HG03565 (cell line): ENCODE measurements around the gene RPSA.
"Not testable (repeated sequence)": the region's sequence is repeated elsewhere in the genome, so short reads cannot be mapped to it uniquely, and the experiment has no call there.

Source experiments
- ATAC-seq: cut with Tn5 transposase; IDR thresholded peaks from one replicate; pipeline ENCODE4 v1.9.1; 2021; ENCODE audit warnings: mild to moderate bottlenecking, moderate library complexity; ENCODE audit not compliant: unreplicated experiment

The RPSA gene

GRCh38 chr3:39388153-39388552 is 18.4 kb upstream of the RPSA start:
- ATAC-seq: no peak

GRCh38 chr3:39388741-39389248 is 17.7 kb upstream of the RPSA start:
- ATAC-seq: peak; percentile 76

GRCh38 chr3:39390181-39390580 is 16.3 kb upstream of the RPSA start:
- ATAC-seq: no peak

GRCh38 chr3:39396690-39397089 is 9.8 kb upstream of the RPSA start:
- no peak for ATAC-seq

GRCh38 chr3:39398700-39399099 is 7.8 kb upstream of the RPSA start:
- ATAC-seq: no peak

GRCh38 chr3:39401983-39402382 is 4.5 kb upstream of the RPSA start:
- ATAC-seq: no peak

- no peak for ATAC-seq
These were observed 1.4 kb upstream of the RPSA start for GRCh38 chr3:39404943-39405686.

GRCh38 chr3:39405687-39406367 is 693 bp upstream of the RPSA start:
- no peak for ATAC-seq

GRCh38 chr3:39407259-39407629 is 724 bp downstream of the RPSA start:
- no peak for ATAC-seq

GRCh38 chr3:39407773-39408492 is 1.4 kb downstream of the RPSA start:
- no peak for ATAC-seq

GRCh38 chr3:39408493-39409372 is 2.2 kb downstream of the RPSA start:
- no peak for ATAC-seq

GRCh38 chr3:39409514-39410136 is 3.1 kb downstream of the RPSA start:
- ATAC-seq: no peak

GRCh38 chr3:39410893-39411292 is 4.4 kb downstream of the RPSA start:
- no peak for ATAC-seq

GRCh38 chr3:39412668-39413260 is 6.2 kb downstream of the RPSA start:
- ATAC-seq: no peak

GRCh38 chr3:39413691-39414420 is 7.3 kb downstream of the RPSA start:
- no peak for ATAC-seq

GRCh38 chr3:39414421-39414907 is 7.9 kb downstream of the RPSA start:
- no peak for ATAC-seq

GRCh38 chr3:39415302-39415701 is 8.8 kb downstream of the RPSA start:
- not testable (repeated sequence) for ATAC-seq

GRCh38 chr3:39415983-39416382 is 9.5 kb downstream of the RPSA start:
- no peak for ATAC-seq

- not testable (repeated sequence) for ATAC-seq
These were observed 10.5 kb downstream of the RPSA start for GRCh38 chr3:39416998-39417397.
